HEK293T (cell line): Measurements from ENCODE around the gene SGTA.

ENCODE experiments used
- BHLHE40 ChIP-seq: fragments of 450-650 bp; IDR thresholded peaks from 2 replicates; pipeline ENCODE4 v1.6.1; 2016; ENCODE audit warnings: mild to moderate bottlenecking, moderate library complexity, borderline replicate concordance
- FOXA1 ChIP-seq: fragments of 450-650 bp; IDR thresholded peaks from 2 replicates; pipeline ENCODE4 v1.6.1; 2016; ENCODE audit warnings: mild to moderate bottlenecking
- FOXM1 ChIP-seq: fragments of 450-650 bp; IDR thresholded peaks from 2 replicates; pipeline ENCODE4 v1.6.1; 2017; ENCODE audit warnings: mild to moderate bottlenecking, borderline replicate concordance
- L3MBTL2 ChIP-seq: fragments of 450-650 bp; conservative IDR thresholded peaks from 2 replicates; pipeline ENCODE4 v1.6.1; 2016; ENCODE audit warnings: mild to moderate bottlenecking
- LEF1 ChIP-seq: fragments of 450-650 bp; IDR thresholded peaks from 2 replicates; pipeline ENCODE4 v1.6.1; 2017; ENCODE audit warnings: mild to moderate bottlenecking, borderline replicate concordance
- SP1 ChIP-seq: fragments of 450-650 bp; IDR thresholded peaks from 2 replicates; pipeline ENCODE4 v1.6.1; 2017
- SUZ12 ChIP-seq: fragments of 450-650 bp; IDR thresholded peaks from 2 replicates; pipeline ENCODE4 v1.6.1; 2016; ENCODE audit warnings: mild to moderate bottlenecking
- TARDBP ChIP-seq: fragments of 450-650 bp; IDR thresholded peaks from 2 replicates; pipeline ENCODE4 v1.6.1; 2016
- ZNF384 ChIP-seq: fragments of 450-650 bp; IDR thresholded peaks from 2 replicates; pipeline ENCODE4 v1.6.1; 2016

- TF ChIP-seq TARDBP (no peak), ZNF384 (no peak), BHLHE40 (no peak), FOXA1 (no peak), L3MBTL2 (no peak), SP1 (no peak), SUZ12 (no peak), FOXM1 (no peak), LEF1 (no peak)
These were observed 35.7 kb downstream of the SGTA start for GRCh38 chr19:2747349-2747748.
